GM12892 (cell line): ENCODE data around the gene GARNL3.

Source experiments
- POLR2A ChIP-seq: IDR thresholded peaks from 2 replicates; pipeline ENCODE4 v1.6.1; 2011; ENCODE audit warnings: low read depth, low read length, control low read depth
- POLR2AphosphoS5 ChIP-seq: IDR thresholded peaks from 2 replicates; pipeline ENCODE4 v1.6.1; 2011; ENCODE audit warnings: low read depth, low read length, control low read depth
- TAF1 ChIP-seq: IDR thresholded peaks from 2 replicates; pipeline ENCODE4 v1.6.1; 2011; ENCODE audit warnings: low read depth, mild to moderate bottlenecking, control low read depth, low read length, borderline replicate concordance

DNA sequence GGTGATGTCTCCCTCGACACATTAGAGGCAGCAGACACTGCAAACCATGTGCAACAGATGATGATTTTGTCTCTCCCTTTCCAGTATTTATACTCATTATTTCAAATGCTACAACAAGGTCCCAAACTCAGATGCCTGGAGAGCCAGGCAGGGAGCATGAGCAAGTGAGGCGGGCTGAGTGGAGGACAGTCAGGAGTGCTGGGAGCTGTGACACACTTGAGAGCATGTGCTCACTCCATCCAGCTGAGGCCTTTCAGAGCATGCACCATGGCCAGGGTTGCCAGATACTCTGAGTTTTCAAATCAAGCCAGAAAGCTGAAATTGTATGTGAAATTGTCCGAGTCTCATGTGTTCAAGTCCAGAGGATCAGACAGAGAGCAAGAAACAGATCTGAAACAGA is 76.6 kb downstream of the GARNL3 start:
- TF ChIP-seq POLR2A, result no peak
- no peak for TF ChIP-seq TAF1
- no peak for TF ChIP-seq POLR2AphosphoS5
